ENCODE measurements around the gene NOCT.

- TF ChIP-seq CTCF (IDR thresholded peaks at IDR 0.05; ENCODE audit: borderline replicate concordance, extremely low read depth, low read length, poor library complexity, severe bottlenecking) (no peak), EZH2 (IDR thresholded peaks at IDR 0.05; ENCODE audit: borderline replicate concordance, low read depth, low read length, severe bottlenecking) (no peak)
Measured at GRCh38 chr4:138999666-139000065, 15.9 kb upstream of the NOCT start.

All from DND-41 (cell line).